Prostate gland (tissue), 2 donors: ENCODE measurements around the gene TROAP.

ENCODE experiments used
- POLR2A ChIP-seq: fragments of 450-650 bp; IDR thresholded peaks from one replicate; pipeline ENCODE4 v1.6.1; 2016; ENCODE audit warnings: antibody characterized with exemption, mild to moderate bottlenecking
- POLR2AphosphoS5 ChIP-seq: sonication (generic); formaldehyde crosslinking; IDR thresholded peaks from one replicate; pipeline ENCODE4 v1.6.1; 2017; ENCODE audit warnings: antibody characterized with exemption
- TF ChIP-seq, protein P1 (sequence below), 4 experiments: fragments of 200-600 bp in 2 of 4; fragments of 450-650 bp in 2 of 4; sonication (generic) in 2 of 4; IDR thresholded peaks; 1 replicate in 3 of 4; 2 replicates in 1 of 4; pipeline ENCODE4 v1.5.1; 2016 to 2019; ENCODE audit warnings: antibody characterized with exemption in 4 of 4, mild to moderate bottlenecking in 2 of 4, moderate library complexity in 2 of 4

DNA sequence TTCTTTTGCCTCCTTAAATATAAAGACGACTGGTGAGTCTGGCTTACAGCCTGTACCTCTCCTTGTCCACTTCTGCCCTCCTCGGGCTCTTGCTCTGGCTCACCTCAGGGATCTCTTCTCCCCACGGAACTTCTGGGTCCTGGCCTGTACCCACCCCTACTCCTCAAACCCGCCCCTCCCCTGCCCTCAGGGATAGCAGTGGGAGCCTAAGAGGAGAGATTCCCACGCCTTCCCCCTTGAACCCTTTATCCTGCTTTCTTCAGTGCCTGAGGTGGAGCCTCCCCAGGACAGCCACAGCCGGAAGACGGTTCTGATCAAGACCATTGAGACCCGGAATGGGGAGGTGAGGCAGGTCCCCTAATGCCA is 25.4 kb upstream of the TROAP start:
- TF ChIP-seq, protein P1, sequence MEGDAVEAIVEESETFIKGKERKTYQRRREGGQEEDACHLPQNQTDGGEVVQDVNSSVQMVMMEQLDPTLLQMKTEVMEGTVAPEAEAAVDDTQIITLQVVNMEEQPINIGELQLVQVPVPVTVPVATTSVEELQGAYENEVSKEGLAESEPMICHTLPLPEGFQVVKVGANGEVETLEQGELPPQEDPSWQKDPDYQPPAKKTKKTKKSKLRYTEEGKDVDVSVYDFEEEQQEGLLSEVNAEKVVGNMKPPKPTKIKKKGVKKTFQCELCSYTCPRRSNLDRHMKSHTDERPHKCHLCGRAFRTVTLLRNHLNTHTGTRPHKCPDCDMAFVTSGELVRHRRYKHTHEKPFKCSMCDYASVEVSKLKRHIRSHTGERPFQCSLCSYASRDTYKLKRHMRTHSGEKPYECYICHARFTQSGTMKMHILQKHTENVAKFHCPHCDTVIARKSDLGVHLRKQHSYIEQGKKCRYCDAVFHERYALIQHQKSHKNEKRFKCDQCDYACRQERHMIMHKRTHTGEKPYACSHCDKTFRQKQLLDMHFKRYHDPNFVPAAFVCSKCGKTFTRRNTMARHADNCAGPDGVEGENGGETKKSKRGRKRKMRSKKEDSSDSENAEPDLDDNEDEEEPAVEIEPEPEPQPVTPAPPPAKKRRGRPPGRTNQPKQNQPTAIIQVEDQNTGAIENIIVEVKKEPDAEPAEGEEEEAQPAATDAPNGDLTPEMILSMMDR (IDR thresholded peaks at IDR 0.05), result no peak
- TF ChIP-seq POLR2AphosphoS5 (no peak), POLR2A (no peak)
